GM21526 (cell line): ENCODE results near the gene RABEP2.
"Not testable (repeated sequence)": the region's sequence is repeated elsewhere in the genome, so short reads cannot be mapped to it uniquely, and the experiment has no call there.

Source experiments
- ATAC-seq: cut with Tn5 transposase; IDR thresholded peaks from one replicate; pipeline ENCODE4 v1.9.1; 2021; ENCODE audit warnings: moderate library complexity; ENCODE audit not compliant: unreplicated experiment, low FRiP score

The RABEP2 gene

GRCh38 chr16:28904828-28905227 lies 20.2 kb downstream of the RABEP2 start:
- ATAC-seq: no peak

- no peak for ATAC-seq
Measured at GRCh38 chr16:28904363-28904762, 20.7 kb downstream of the RABEP2 start.

- ATAC-seq: no peak
Measured at GRCh38 chr16:28903344-28904042, 21.5 kb downstream of the RABEP2 start.

- no peak for ATAC-seq
Measured at GRCh38 chr16:28902909-28903308, 22.1 kb downstream of the RABEP2 start.

GRCh38 chr16:28901862-28902261 lies 23.2 kb downstream of the RABEP2 start:
- no peak for ATAC-seq

GRCh38 chr16:28900601-28901000 lies 24.4 kb downstream of the RABEP2 start:
- ATAC-seq: no peak

GRCh38 chr16:28899882-28900590 lies 25.0 kb downstream of the RABEP2 start:
- ATAC-seq: no peak

- no peak for ATAC-seq
Measured at GRCh38 chr16:28898942-28899341, 26.1 kb downstream of the RABEP2 start.

- no peak for ATAC-seq
Measured at GRCh38 chr16:28898266-28898665, 26.8 kb downstream of the RABEP2 start.

- ATAC-seq: no peak
Measured at GRCh38 chr16:28897826-28898225, 27.2 kb downstream of the RABEP2 start.

GRCh38 chr16:28895609-28896008 lies 29.4 kb downstream of the RABEP2 start:
- ATAC-seq: no peak

- no peak for ATAC-seq
Measured at GRCh38 chr16:28893291-28893690, 31.7 kb downstream of the RABEP2 start.

GRCh38 chr16:28891964-28892890 lies 32.8 kb downstream of the RABEP2 start:
- no peak for ATAC-seq

GRCh38 chr16:28890355-28890754 lies 34.7 kb downstream of the RABEP2 start:
- ATAC-seq: not testable (repeated sequence)

GRCh38 chr16:28886945-28887344 lies 38.1 kb downstream of the RABEP2 start:
- no peak for ATAC-seq

- no peak for ATAC-seq
Measured at GRCh38 chr16:28884045-28884444, 41.0 kb downstream of the RABEP2 start.

- ATAC-seq: no peak
Measured at GRCh38 chr16:28883221-28883996, 41.6 kb downstream of the RABEP2 start.

GRCh38 chr16:28882551-28883160 lies 42.4 kb downstream of the RABEP2 start:
- ATAC-seq: no peak

- not testable (repeated sequence) for ATAC-seq
Measured at GRCh38 chr16:28881565-28881964, 43.5 kb downstream of the RABEP2 start.

GRCh38 chr16:28880955-28881354 lies 44.1 kb downstream of the RABEP2 start:
- no peak for ATAC-seq
